HEK293 (cell line): Measurements from ENCODE around the gene RAC2.

ENCODE experiments used
- CTCF ChIP-seq: fragments of 450-650 bp; formaldehyde crosslinking; IDR thresholded peaks from 2 replicates; pipeline ENCODE4 v1.5.1; 2016; ENCODE audit warnings: missing biosample characterization, missing genetic modification characterization
- KLF16 ChIP-seq: fragments of 450-650 bp; formaldehyde crosslinking; IDR thresholded peaks from 2 replicates; pipeline ENCODE4 v1.5.1; 2017; ENCODE audit warnings: missing biosample characterization, missing genetic modification characterization
- ZBTB20 ChIP-seq: fragments of 450-650 bp; formaldehyde crosslinking; IDR thresholded peaks from 2 replicates; pipeline ENCODE4 v1.5.1; 2016; ENCODE audit warnings: missing biosample characterization, missing genetic modification characterization
- ZNF529 ChIP-seq: fragments of 450-650 bp; formaldehyde crosslinking; IDR thresholded peaks from 2 replicates; pipeline ENCODE4 v1.5.1; 2017; ENCODE audit warnings: missing genetic modification characterization, missing biosample characterization; ENCODE audit not compliant: insufficient replicate concordance
- TF ChIP-seq, protein P1 (sequence below): fragments of 450-650 bp; formaldehyde crosslinking; optimal IDR thresholded peaks from 2 replicates; pipeline ENCODE3; 2016; ENCODE audit warnings: missing biosample characterization, mild to moderate bottlenecking, missing genetic modification characterization

GRCh38 chr22:37183432-37184379 is 60.4 kb downstream of the RAC2 start:
- TF ChIP-seq ZNF529 (tag by site-specific recombination) (no peak), KLF16 (tag by site-specific recombination) (no peak), ZBTB20 (tag by site-specific recombination) (no peak), CTCF (tag by site-specific recombination) (no peak)
- TF ChIP-seq, protein P1, sequence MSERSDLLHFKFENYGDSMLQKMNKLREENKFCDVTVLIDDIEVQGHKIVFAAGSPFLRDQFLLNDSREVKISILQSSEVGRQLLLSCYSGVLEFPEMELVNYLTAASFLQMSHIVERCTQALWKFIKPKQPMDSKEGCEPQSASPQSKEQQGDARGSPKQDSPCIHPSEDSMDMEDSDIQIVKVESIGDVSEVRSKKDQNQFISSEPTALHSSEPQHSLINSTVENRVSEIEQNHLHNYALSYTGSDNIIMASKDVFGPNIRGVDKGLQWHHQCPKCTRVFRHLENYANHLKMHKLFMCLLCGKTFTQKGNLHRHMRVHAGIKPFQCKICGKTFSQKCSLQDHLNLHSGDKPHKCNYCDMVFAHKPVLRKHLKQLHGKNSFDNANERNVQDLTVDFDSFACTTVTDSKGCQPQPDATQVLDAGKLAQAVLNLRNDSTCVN (tag by site-specific recombination) = no peak
